Fibroblast of lung (primary cell): ENCODE data around the gene UTP25.

Source experiments
- EZH2 ChIP-seq: IDR thresholded peaks from 2 replicates; pipeline ENCODE4 v1.5.1; 2012; ENCODE audit warnings: low read length, control low read depth, mild to moderate bottlenecking; ENCODE audit errors: missing control alignments
- TF ChIP-seq, protein P1 (sequence below), 2 donors: IDR thresholded peaks in 1 of 2; conservative IDR thresholded peaks in 1 of 2; 1 replicate in 1 of 2; 2 replicates in 1 of 2; pipeline ENCODE4 v1.5.1; 2011 to 2012; ENCODE audit warnings: low read length in 2 of 2, control low read depth in 1 of 2, inconsistent platforms in 1 of 2, low read depth in 1 of 2, mild to moderate bottlenecking in 1 of 2

- TF ChIP-seq, protein P1, sequence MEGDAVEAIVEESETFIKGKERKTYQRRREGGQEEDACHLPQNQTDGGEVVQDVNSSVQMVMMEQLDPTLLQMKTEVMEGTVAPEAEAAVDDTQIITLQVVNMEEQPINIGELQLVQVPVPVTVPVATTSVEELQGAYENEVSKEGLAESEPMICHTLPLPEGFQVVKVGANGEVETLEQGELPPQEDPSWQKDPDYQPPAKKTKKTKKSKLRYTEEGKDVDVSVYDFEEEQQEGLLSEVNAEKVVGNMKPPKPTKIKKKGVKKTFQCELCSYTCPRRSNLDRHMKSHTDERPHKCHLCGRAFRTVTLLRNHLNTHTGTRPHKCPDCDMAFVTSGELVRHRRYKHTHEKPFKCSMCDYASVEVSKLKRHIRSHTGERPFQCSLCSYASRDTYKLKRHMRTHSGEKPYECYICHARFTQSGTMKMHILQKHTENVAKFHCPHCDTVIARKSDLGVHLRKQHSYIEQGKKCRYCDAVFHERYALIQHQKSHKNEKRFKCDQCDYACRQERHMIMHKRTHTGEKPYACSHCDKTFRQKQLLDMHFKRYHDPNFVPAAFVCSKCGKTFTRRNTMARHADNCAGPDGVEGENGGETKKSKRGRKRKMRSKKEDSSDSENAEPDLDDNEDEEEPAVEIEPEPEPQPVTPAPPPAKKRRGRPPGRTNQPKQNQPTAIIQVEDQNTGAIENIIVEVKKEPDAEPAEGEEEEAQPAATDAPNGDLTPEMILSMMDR (conservative IDR thresholded peaks at IDR 0.05 in 1 of 2, IDR thresholded peaks at IDR 0.05 in 1 of 2; ENCODE audit: low read depth in 1 of 2, low read length in 2 of 2), result no peak
- TF ChIP-seq EZH2, result no peak
Measured at GRCh38 chr1:209790286-209791193, 37.2 kb upstream of the UTP25 start.
